SK-N-SH (cell line): Measurements from ENCODE around the gene DLG1. TPM values are rescaled to one million over a fixed set of nuclear protein-coding genes. Genes with fewer than 3 reads are reported as not detected.

ENCODE experiments used
- CTCF ChIA-PET: fragments of 300-600, 350-600 bp; formaldehyde crosslinking; extraction: SDS; loops from one replicate; lab custom pipeline; 2021; lab: Yijun Ruan, JAX
- POLR2A ChIA-PET: fragments of 350-600 bp; sonication (Branson Sonifier 250); formaldehyde crosslinking; extraction: SDS; loops from one replicate; lab custom pipeline; 2020; ENCODE audit warnings: antibody characterized with exemption, inconsistent platforms; lab: Yijun Ruan, JAX
- DNase-seq: peaks from one replicate; pipeline ENCODE4 v3.0.0; 2012
- H2AFZ ChIP-seq: fragments of 200-600 bp; sonication (generic); 2 replicates; pipeline ENCODE4 v1.8.1; 2016; ENCODE audit warnings: antibody characterized with exemption, mild to moderate bottlenecking, low read depth
- H3F3A ChIP-seq: fragments of 200-600 bp; sonication (generic); replicated peaks from 2 replicates; pipeline ENCODE3; 2016; ENCODE audit warnings: antibody characterized with exemption, mild to moderate bottlenecking; ENCODE audit not compliant: insufficient read depth
- H3K27ac ChIP-seq, 2 experiments: fragments of 200-500 bp in 1 of 2; fragments of 200-600 bp in 1 of 2; sonication (Bioruptor generic) in 1 of 2; sonication (generic), shearing (Covaris generic) in 1 of 2; 2 replicates each; pipeline versions ENCODE4 v1.5.1 to v1.6.1; 2014 to 2016; ENCODE audit warnings: low read depth in 2 of 2, inconsistent platforms in 1 of 2, low read length in 1 of 2, mild to moderate bottlenecking in 1 of 2, mixed read lengths in 1 of 2
- H3K27me3 ChIP-seq: fragments of 200-600 bp; sonication (generic), shearing (Covaris generic); 2 replicates; pipeline ENCODE4 v1.6.1; 2016; ENCODE audit warnings: mixed run types; ENCODE audit not compliant: insufficient read depth
- H3K36me3 ChIP-seq, 2 experiments: fragments of 200-500 bp in 1 of 2; fragments of 200-600 bp in 1 of 2; sonication (Bioruptor generic) in 1 of 2; sonication (generic) in 1 of 2; replicated peaks in 1 of 2; 2 replicates each; pipeline versions ENCODE3 to v1.5.1; 2014 to 2016; ENCODE audit warnings: low read length in 1 of 2, mild to moderate bottlenecking in 1 of 2; ENCODE audit not compliant: insufficient read depth in 2 of 2, control insufficient read depth in 1 of 2
- H3K4me1 ChIP-seq, 2 experiments: fragments of 200-500 bp in 1 of 2; fragments of 200-600 bp in 1 of 2; sonication (Bioruptor generic) in 1 of 2; sonication (generic), shearing (Covaris generic) in 1 of 2; 2 replicates each; pipeline versions ENCODE4 v1.5.1 to v1.6.1; 2014 to 2016; ENCODE audit warnings: low read depth in 1 of 2, low read length in 1 of 2, mixed run types in 1 of 2; ENCODE audit not compliant: insufficient read depth in 2 of 2, control insufficient read depth in 1 of 2
- H3K4me2 ChIP-seq: fragments of 200-600 bp; sonication (generic), shearing (Covaris generic); 2 replicates; pipeline ENCODE4 v1.6.1; 2017; ENCODE audit warnings: mixed run types
- H3K4me3 ChIP-seq, 2 experiments: fragments of 200-500 bp in 1 of 2; fragments of 200-600 bp in 1 of 2; sonication (Bioruptor generic) in 1 of 2; sonication (generic), shearing (Covaris generic) in 1 of 2; 2 replicates each; pipeline versions ENCODE4 v1.5.1 to v1.8.1; 2014 to 2016; ENCODE audit warnings: low read depth in 2 of 2, inconsistent platforms in 1 of 2, low read length in 1 of 2, mild to moderate bottlenecking in 1 of 2, mixed read lengths in 1 of 2, moderate library complexity in 1 of 2
- H3K79me2 ChIP-seq: fragments of 200-600 bp; sonication (generic); 2 replicates; pipeline ENCODE4 v1.8.1; 2017; ENCODE audit warnings: mild to moderate bottlenecking; ENCODE audit not compliant: insufficient read depth
- H3K9ac ChIP-seq: fragments of 200-600 bp; sonication (generic); 2 replicates; pipeline ENCODE4 v1.6.1; 2017; ENCODE audit warnings: mixed run types
- H3K9me2 ChIP-seq: fragments of 200-600 bp; sonication (generic); 2 replicates; pipeline ENCODE4 v1.6.1; 2017; ENCODE audit warnings: mixed run types
- H3K9me3 ChIP-seq: fragments of 200-600 bp; sonication (generic); 2 replicates; pipeline ENCODE4 v1.6.1; 2017; ENCODE audit warnings: mixed run types, mild to moderate bottlenecking, moderate library complexity
- H4K20me1 ChIP-seq: fragments of 200-600 bp; sonication (generic); 2 replicates; pipeline ENCODE4 v1.6.1; 2017; ENCODE audit warnings: mild to moderate bottlenecking, mixed run types; ENCODE audit not compliant: insufficient read depth
- EZH2phosphoT487 ChIP-seq: fragments of 200-600 bp; sonication (generic); IDR thresholded peaks from 2 replicates; pipeline ENCODE4 v1.6.1; 2017; ENCODE audit warnings: low read depth, mixed run types, mild to moderate bottlenecking, antibody characterized with exemption, moderate library complexity, borderline replicate concordance
- FOSL2 ChIP-seq: IDR thresholded peaks from 2 replicates; pipeline ENCODE4 v1.4.0; 2012; ENCODE audit warnings: low read depth, mild to moderate bottlenecking, moderate library complexity, borderline replicate concordance
- FOXJ3 ChIP-seq: sonication (generic); formaldehyde crosslinking; IDR thresholded peaks from 2 replicates; pipeline ENCODE4 v1.5.1; 2020; ENCODE audit warnings: mild to moderate bottlenecking, missing genetic modification reagents
- FOXM1 ChIP-seq: IDR thresholded peaks from 2 replicates; pipeline ENCODE4 v1.4.0; 2012; ENCODE audit warnings: low read depth, mild to moderate bottlenecking
- GABPA ChIP-seq: IDR thresholded peaks from 2 replicates; pipeline ENCODE4 v1.4.0; 2012; ENCODE audit warnings: low read depth, mild to moderate bottlenecking
- GATA2 ChIP-seq: sonication (generic); formaldehyde crosslinking; IDR thresholded peaks from 2 replicates; pipeline ENCODE4 v1.5.0; 2020; ENCODE audit warnings: mild to moderate bottlenecking, missing genetic modification reagents
- JUND ChIP-seq: IDR thresholded peaks from 2 replicates; pipeline ENCODE4 v1.4.0; 2012
- MEF2A ChIP-seq: IDR thresholded peaks from 2 replicates; pipeline ENCODE4 v1.4.0; 2012; ENCODE audit warnings: low read depth, borderline replicate concordance
- NRF1 ChIP-seq: IDR thresholded peaks from 2 replicates; pipeline ENCODE4 v1.6.1; 2012; ENCODE audit warnings: low read depth, mild to moderate bottlenecking, low read length
- POLR2AphosphoS5 ChIP-seq: IDR thresholded peaks from 2 replicates; pipeline ENCODE4 v1.6.1; 2012; ENCODE audit warnings: low read depth, low read length
- RCOR1 ChIP-seq: fragments of 150-350 bp; IDR thresholded peaks from 2 replicates; pipeline ENCODE4 v1.6.1; 2017; ENCODE audit warnings: antibody characterized with exemption, low read length
- REST ChIP-seq: IDR thresholded peaks from 2 replicates; pipeline ENCODE4 v1.6.1; 2012; ENCODE audit warnings: mild to moderate bottlenecking, low read depth, low read length, moderate library complexity
- RXRA ChIP-seq: IDR thresholded peaks from 2 replicates; pipeline ENCODE4 v1.4.0; 2012; ENCODE audit warnings: low read depth, mild to moderate bottlenecking, borderline replicate concordance
- SIN3A ChIP-seq: IDR thresholded peaks from 2 replicates; pipeline ENCODE4 v1.6.1; 2012; ENCODE audit warnings: low read depth, mild to moderate bottlenecking, low read length, moderate library complexity, borderline replicate concordance
- TAF1 ChIP-seq: IDR thresholded peaks from 2 replicates; pipeline ENCODE4 v1.6.1; 2012; ENCODE audit warnings: low read depth, mild to moderate bottlenecking, low read length, moderate library complexity, borderline replicate concordance
- TCF12 ChIP-seq: IDR thresholded peaks from 2 replicates; pipeline ENCODE4 v1.4.0; 2012
- USF2 ChIP-seq: fragments of 150-350 bp; IDR thresholded peaks from 2 replicates; pipeline ENCODE4 v1.6.1; 2017; ENCODE audit warnings: antibody characterized with exemption, low read length, low read depth, borderline replicate concordance
- WGBS: methylation state at CpG from one replicate; pipeline ENCODE4 v1.1.6; 2017; ENCODE audit warnings: low lambda C conversion rate; 5-methylcytosine and 5-hydroxymethylcytosine counted together
- polyA plus RNA-seq, 3 experiments: library from polyadenylated mRNA; depleted of rRNA; stranded (reverse); fragments of >200 nt; gene quantifications; 2 replicates each; pipeline ENCODE4 v1.2.3, GENCODE V29; 2012
- TF ChIP-seq, protein P1 (sequence below): fragments of 200-600 bp; sonication (generic); IDR thresholded peaks from 2 replicates; pipeline ENCODE4 v1.6.1; 2017; ENCODE audit warnings: antibody characterized with exemption, mild to moderate bottlenecking, moderate library complexity
- TF ChIP-seq, protein P2 (sequence below): IDR thresholded peaks from 2 replicates; pipeline ENCODE4 v1.4.0; 2012; ENCODE audit warnings: low read depth
- TF ChIP-seq, protein P3 (sequence below): IDR thresholded peaks from 2 replicates; pipeline ENCODE4; 2012
- TF ChIP-seq, protein P4 (sequence below): fragments of 150-350 bp; IDR thresholded peaks from 2 replicates; pipeline ENCODE4 v1.6.1; 2016; ENCODE audit warnings: mild to moderate bottlenecking, low read depth, low read length

DLG1 gene
- polyA plus RNA-seq, 1 of the 3 experiments (the other 2 are of a cell fraction), result 16.5 TPM

GRCh38 chr3:197083486-197083885 lies 214.9 kb downstream of the DLG1 start:
- no peak for DNase-seq
- H4K20me1 ChIP-seq, result no peaks in the 10 kb centered on the region; the same call in 1 of the 2 replicates
- peak overlapping the region; percentile 17; the same call in 1 of the 2 replicates for H3K4me2 ChIP-seq
- no peaks in the 10 kb centered on the region for H3K9me2 ChIP-seq
- H2AFZ ChIP-seq, result no peak overlapping the region
- TF ChIP-seq REST (no peak), USF2 (no peak), FOXJ3 (no peak), NRF1 (no peak), RCOR1 (no peak), RXRA (no peak), MEF2A (peak; percentile 56; the same call in 1 of the 2 replicates), GABPA (no peak), EZH2phosphoT487 (no peak), SIN3A (no peak), GATA2 (CRISPR knock-in tag) (no peak), FOSL2 (peak; percentile 90), TCF12 (peak; percentile 88), JUND (peak; percentile 67), POLR2AphosphoS5 (no peak), TAF1 (no peak), FOXM1 (no peak)
- TF ChIP-seq, protein P1, sequence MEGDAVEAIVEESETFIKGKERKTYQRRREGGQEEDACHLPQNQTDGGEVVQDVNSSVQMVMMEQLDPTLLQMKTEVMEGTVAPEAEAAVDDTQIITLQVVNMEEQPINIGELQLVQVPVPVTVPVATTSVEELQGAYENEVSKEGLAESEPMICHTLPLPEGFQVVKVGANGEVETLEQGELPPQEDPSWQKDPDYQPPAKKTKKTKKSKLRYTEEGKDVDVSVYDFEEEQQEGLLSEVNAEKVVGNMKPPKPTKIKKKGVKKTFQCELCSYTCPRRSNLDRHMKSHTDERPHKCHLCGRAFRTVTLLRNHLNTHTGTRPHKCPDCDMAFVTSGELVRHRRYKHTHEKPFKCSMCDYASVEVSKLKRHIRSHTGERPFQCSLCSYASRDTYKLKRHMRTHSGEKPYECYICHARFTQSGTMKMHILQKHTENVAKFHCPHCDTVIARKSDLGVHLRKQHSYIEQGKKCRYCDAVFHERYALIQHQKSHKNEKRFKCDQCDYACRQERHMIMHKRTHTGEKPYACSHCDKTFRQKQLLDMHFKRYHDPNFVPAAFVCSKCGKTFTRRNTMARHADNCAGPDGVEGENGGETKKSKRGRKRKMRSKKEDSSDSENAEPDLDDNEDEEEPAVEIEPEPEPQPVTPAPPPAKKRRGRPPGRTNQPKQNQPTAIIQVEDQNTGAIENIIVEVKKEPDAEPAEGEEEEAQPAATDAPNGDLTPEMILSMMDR, result no peak
- TF ChIP-seq, protein P2, sequence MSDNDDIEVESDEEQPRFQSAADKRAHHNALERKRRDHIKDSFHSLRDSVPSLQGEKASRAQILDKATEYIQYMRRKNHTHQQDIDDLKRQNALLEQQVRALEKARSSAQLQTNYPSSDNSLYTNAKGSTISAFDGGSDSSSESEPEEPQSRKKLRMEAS, result 0 out of 2 replicates have a peak, but pooled peaks have one; percentile 42
- TF ChIP-seq, protein P3, sequence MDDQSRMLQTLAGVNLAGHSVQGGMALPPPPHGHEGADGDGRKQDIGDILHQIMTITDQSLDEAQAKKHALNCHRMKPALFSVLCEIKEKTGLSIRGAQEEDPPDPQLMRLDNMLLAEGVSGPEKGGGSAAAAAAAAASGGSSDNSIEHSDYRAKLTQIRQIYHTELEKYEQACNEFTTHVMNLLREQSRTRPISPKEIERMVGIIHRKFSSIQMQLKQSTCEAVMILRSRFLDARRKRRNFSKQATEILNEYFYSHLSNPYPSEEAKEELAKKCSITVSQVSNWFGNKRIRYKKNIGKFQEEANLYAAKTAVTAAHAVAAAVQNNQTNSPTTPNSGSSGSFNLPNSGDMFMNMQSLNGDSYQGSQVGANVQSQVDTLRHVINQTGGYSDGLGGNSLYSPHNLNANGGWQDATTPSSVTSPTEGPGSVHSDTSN, result peak; percentile 81
- TF ChIP-seq, protein P4, sequence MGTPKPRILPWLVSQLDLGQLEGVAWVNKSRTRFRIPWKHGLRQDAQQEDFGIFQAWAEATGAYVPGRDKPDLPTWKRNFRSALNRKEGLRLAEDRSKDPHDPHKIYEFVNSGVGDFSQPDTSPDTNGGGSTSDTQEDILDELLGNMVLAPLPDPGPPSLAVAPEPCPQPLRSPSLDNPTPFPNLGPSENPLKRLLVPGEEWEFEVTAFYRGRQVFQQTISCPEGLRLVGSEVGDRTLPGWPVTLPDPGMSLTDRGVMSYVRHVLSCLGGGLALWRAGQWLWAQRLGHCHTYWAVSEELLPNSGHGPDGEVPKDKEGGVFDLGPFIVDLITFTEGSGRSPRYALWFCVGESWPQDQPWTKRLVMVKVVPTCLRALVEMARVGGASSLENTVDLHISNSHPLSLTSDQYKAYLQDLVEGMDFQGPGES, result no peak
- H3K4me1 ChIP-seq, result peaks cover 0 to 6% of the 10 kb centered on the region in 2 experiments; a peak in 2 of 4 replicates
- H3K36me3 ChIP-seq, result peaks cover 32 to 37% of the 10 kb centered on the region in 2 experiments
- CTCF ChIA-PET, result no interaction called here
- H3K9me3 ChIP-seq, result no peaks in the 10 kb centered on the region
- POLR2A ChIA-PET, result no interaction called here
- no peak overlapping the region for H3K9ac ChIP-seq
- no peaks in the 10 kb centered on the region for H3K27me3 ChIP-seq
- 90% methylated on average over 4 of the region's 4 CpGs for WGBS
- H3K79me2 ChIP-seq, result no peaks in the 10 kb centered on the region
- peak overlapping the region in 1 of 2 experiments; percentile 71; a peak in 2 of 4 replicates for H3K27ac ChIP-seq
- no peak overlapping the region for H3K4me3 ChIP-seq
- peaks cover 9% of the 10 kb centered on the region for H3F3A ChIP-seq
